DND-41 (cell line): ENCODE measurements around the gene GOLGA6L26.
"Not testable (repeated sequence)": the region's sequence is repeated elsewhere in the genome, so short reads cannot be mapped to it uniquely, and the experiment has no call there.

Experiments used
- ATAC-seq: fragments of 200-7000 bp; cut with Tn5 transposase; 3 replicates; pipeline ENCODE4 v1.9.1; 2021; ENCODE audit warnings: low read depth; ENCODE audit not compliant: insufficient read depth
- DNase-seq: peaks from one replicate; pipeline ENCODE4 v3.0.0-alpha.2; 2020
- H2AFZ ChIP-seq: 2 replicates; pipeline ENCODE4 v1.6.0; 2012; ENCODE audit warnings: low read depth, low read length
- H3K27ac ChIP-seq: 2 replicates; pipeline ENCODE4 v1.5.1; 2012; ENCODE audit warnings: low read length, inconsistent platforms
- H3K27me3 ChIP-seq: fragments of 200-600 bp; sonication (generic); 2 replicates; pipeline ENCODE4 v1.6.0; 2012; ENCODE audit warnings: low read length, mild to moderate bottlenecking, inconsistent platforms; ENCODE audit not compliant: insufficient read depth, poor library complexity
- H3K36me3 ChIP-seq: 2 replicates; pipeline ENCODE4 v1.5.1; 2012; ENCODE audit warnings: low read length, inconsistent platforms; ENCODE audit not compliant: insufficient read depth
- H3K4me1 ChIP-seq: 2 replicates; pipeline ENCODE4 v1.5.1; 2012; ENCODE audit warnings: mild to moderate bottlenecking, low read length; ENCODE audit not compliant: insufficient read depth
- H3K4me2 ChIP-seq: 2 replicates; pipeline ENCODE4 v1.6.0; 2012; ENCODE audit warnings: mild to moderate bottlenecking, moderate library complexity, low read length, inconsistent platforms; ENCODE audit not compliant: insufficient read depth
- H3K4me3 ChIP-seq, 2 experiments: fragments of 200-600 bp in 1 of 2; shearing (Covaris generic) in 1 of 2; 2 replicates each; pipeline ENCODE4 v1.5.1; 2012 to 2016; ENCODE audit warnings: inconsistent platforms in 2 of 2, low read length in 2 of 2, mild to moderate bottlenecking in 2 of 2, low read depth in 1 of 2, moderate library complexity in 1 of 2
- H3K79me2 ChIP-seq: 2 replicates; pipeline ENCODE4 v1.6.0; 2012; ENCODE audit warnings: low read length, inconsistent platforms; ENCODE audit not compliant: insufficient read depth
- H3K9ac ChIP-seq: 2 replicates; pipeline ENCODE4 v1.6.0; 2012; ENCODE audit warnings: low read depth, mild to moderate bottlenecking, inconsistent platforms, low read length, moderate library complexity
- H3K9me3 ChIP-seq: 2 replicates; pipeline ENCODE4 v1.5.1; 2012; ENCODE audit warnings: low read length, moderate library complexity, mild to moderate bottlenecking, inconsistent platforms; ENCODE audit not compliant: insufficient read depth, severe bottlenecking
- H4K20me1 ChIP-seq: 2 replicates; pipeline ENCODE4 v1.6.0; 2012; ENCODE audit warnings: low read length; ENCODE audit not compliant: insufficient read depth

The GOLGA6L26 gene

DNA sequence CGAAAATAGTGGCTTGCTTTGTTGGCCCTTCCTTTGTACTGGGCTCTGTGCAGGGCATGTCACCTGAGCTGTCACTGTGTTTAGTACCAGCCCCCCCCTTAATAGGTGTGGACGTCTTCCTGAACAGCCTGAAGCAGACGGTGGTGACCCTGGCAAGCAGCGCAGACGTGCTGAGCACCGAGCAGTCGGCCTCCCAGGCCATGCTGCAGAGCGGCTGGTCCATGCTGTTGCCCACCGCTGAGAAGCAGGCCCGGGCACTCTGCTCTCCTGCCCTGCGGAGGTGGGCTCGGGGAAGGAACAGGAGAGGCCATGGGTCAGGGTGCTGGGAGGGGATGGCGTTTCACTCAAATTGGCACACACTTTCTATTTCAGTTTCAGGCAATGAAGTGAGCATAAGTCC is 22.8 kb downstream of the GOLGA6L26 start:
- not testable (repeated sequence) for H2AFZ ChIP-seq, H3K9ac ChIP-seq, H3K4me1 ChIP-seq, H3K9me3 ChIP-seq, H3K79me2 ChIP-seq, H3K27ac ChIP-seq, H3K4me3 ChIP-seq, DNase-seq, H4K20me1 ChIP-seq, H3K4me2 ChIP-seq, H3K27me3 ChIP-seq, ATAC-seq
- H3K36me3 ChIP-seq = peaks cover 13% of the 10 kb centered on the region; the same call in 1 of the 2 replicates

DNA sequence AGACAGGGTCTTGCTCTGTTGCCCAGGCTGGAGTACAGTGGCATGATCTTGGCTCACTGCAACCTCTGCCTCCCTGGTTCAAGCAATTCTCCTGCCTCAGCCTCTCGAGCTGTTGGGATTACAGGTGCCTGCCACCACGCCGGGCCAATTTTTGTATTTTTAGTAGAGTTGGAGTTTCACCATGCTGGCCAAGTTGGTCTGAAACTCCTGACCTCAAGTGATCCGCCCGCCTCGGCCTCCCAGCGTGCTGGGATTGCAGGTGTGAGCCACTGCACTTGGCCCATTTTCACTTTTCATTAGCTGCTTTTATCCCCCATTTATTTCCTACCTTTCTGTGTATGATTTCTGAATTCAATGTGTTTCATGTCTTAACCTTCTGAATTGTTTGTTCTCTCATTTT is 28.1 kb downstream of the GOLGA6L26 start:
- not testable (repeated sequence) for H3K36me3 ChIP-seq, H3K9me3 ChIP-seq, ATAC-seq, H3K27me3 ChIP-seq, H4K20me1 ChIP-seq, H3K27ac ChIP-seq, H3K9ac ChIP-seq, H3K4me1 ChIP-seq, H2AFZ ChIP-seq, DNase-seq
- peak overlapping the region; percentile 51; the same call in 1 of the 2 replicates for H3K4me2 ChIP-seq
- H3K79me2 ChIP-seq = peaks cover 24% of the 10 kb centered on the region
- H3K4me3 ChIP-seq = peak overlapping the region in 1 of 2 experiments; percentile 41; a peak in 1 of 4 replicates

DNA sequence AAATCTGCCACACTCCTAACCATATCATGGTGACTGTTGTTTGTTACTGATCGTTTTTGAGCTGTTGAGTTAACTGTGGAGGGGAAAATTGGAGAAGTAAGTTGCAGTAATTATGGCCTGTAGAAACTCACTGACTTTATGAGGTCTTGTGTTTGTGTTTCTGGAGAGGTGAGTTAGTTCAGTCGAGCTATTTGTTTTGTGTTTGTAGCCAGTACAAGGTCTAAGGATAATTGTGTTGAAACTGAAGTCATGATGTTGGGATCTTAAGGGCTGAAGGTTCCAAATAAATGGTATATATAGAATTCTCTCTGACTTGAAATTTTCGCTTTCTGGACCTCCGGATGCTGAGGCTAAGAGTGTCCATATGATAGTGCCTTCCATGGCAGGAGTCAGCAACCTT is 29.2 kb downstream of the GOLGA6L26 start:
- not testable (repeated sequence) for H3K36me3 ChIP-seq, H4K20me1 ChIP-seq, H3K27ac ChIP-seq, H3K27me3 ChIP-seq, H2AFZ ChIP-seq, DNase-seq, ATAC-seq, H3K9me3 ChIP-seq, H3K4me1 ChIP-seq
- peaks cover 24% of the 10 kb centered on the region for H3K79me2 ChIP-seq
- peak overlapping the region; percentile 40; the same call in 1 of the 2 replicates for H3K9ac ChIP-seq
- H3K4me3 ChIP-seq = peak overlapping the region in 1 of 2 experiments; percentile 53; a peak in 2 of 4 replicates
- peak overlapping the region; percentile 51 for H3K4me2 ChIP-seq

DNA sequence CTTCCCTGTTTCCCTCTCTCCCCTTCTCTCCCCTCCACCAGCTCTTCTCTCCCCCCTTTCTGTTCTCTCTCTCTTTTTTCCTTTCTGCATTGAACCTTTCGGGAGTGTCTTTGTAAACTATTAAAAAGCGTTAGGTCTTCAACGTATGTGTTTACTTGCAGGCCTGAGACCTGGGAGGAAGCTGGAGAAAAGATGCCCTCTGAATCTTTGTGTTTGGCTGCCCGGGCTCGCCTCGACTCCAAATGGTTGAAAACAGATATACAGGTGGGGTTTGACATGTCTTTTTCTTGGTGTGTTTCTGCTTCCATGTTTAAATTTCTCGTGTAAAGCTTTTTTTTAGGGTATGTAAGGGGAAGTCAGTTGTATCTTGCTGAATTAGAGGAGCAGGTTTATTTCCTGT is 29.7 kb downstream of the GOLGA6L26 start:
- not testable (repeated sequence) for H3K27ac ChIP-seq, H3K27me3 ChIP-seq, H4K20me1 ChIP-seq, H3K36me3 ChIP-seq, H3K9me3 ChIP-seq, ATAC-seq, H3K4me1 ChIP-seq, H2AFZ ChIP-seq
- Histone ChIP-seq H3K4me3 (peak overlapping the region; percentile 12 to 53; a peak in 3 of 4 replicates), H3K4me2 (peak overlapping the region; percentile 51; the same call in 1 of the 2 replicates), H3K79me2 (peaks cover 24% of the 10 kb centered on the region), H3K9ac (peak overlapping the region; percentile 40)
- peak; percentile 4 for DNase-seq

DNA sequence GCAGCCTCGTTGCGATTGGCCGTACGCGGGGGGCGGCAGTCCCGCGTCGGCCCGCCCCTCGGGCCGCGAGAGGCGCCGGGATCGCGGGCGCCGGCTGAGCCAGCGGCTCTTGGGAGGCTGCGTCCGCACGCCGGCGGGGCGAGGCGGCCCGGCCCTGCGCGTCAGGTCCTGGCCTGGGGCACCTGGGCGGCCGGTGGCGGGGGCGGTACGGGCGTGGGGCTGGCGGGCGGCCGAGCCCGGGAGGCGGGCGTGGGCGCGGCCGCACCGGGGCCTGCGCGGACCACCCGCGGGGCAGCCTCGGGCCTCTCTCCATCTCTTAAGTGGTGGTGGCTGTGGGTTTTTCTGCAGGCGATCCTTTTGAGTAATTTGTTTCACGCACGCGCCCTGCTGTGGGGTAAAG is 30.3 kb downstream of the GOLGA6L26 start:
- Histone ChIP-seq H3K4me2 (peak overlapping the region; percentile 51; the same call in 1 of the 2 replicates), H3K4me3 (peak overlapping the region in 1 of 2 experiments; percentile 53; a peak in 2 of 4 replicates), H3K79me2 (peaks cover 24% of the 10 kb centered on the region), H3K9ac (peak overlapping the region; percentile 40; the same call in 1 of the 2 replicates)
- H3K9me3 ChIP-seq, H2AFZ ChIP-seq, H3K27me3 ChIP-seq, H3K4me1 ChIP-seq, H3K36me3 ChIP-seq, H3K27ac ChIP-seq, H4K20me1 ChIP-seq, ATAC-seq: not testable (repeated sequence)
- DNase-seq = peak; percentile 11

DNA sequence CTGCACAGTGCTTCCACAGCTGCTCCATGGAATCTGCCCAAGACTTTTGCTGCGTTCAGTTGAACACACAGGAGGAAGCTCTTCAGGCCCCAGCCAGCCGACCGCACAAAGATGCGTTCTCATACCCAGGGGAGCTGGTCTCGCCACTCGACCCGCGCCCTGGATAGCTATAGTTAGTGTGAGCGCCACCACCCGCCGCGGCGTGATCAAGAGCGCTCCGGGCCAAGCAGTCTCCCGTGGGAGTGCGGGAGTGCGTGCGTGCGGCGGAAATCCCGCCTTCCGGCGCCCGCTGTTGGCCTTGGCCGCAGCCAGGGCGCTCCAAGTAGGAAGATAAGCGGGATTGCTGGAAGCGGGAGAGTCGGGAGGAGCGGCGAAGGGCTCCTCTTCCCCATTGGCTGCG is 30.8 kb downstream of the GOLGA6L26 start:
- not testable (repeated sequence) for H4K20me1 ChIP-seq, H3K9ac ChIP-seq, H3K36me3 ChIP-seq, H3K4me3 ChIP-seq, H3K4me2 ChIP-seq, DNase-seq, H3K9me3 ChIP-seq, H3K4me1 ChIP-seq, H3K27me3 ChIP-seq, H2AFZ ChIP-seq, H3K27ac ChIP-seq
- H3K79me2 ChIP-seq = peaks cover 24% of the 10 kb centered on the region
- peak; percentile 56; the same call in 1 of the 3 replicates for ATAC-seq
